ENCODE measurements around the gene RAB43. TPM values are rescaled to one million over a fixed set of nuclear protein-coding genes. Genes with fewer than 3 reads are reported as not detected.
"Not testable (repeated sequence)": the region's sequence is repeated elsewhere in the genome, so short reads cannot be mapped to it uniquely, and the experiment has no call there.

The RAB43 gene
- total RNA-seq, 3 donors from 2014 or later (not counting 1 experiment from before 2014, with no cell fraction given), result 36.5 to 47.2 (median 38.3) TPM

DNA sequence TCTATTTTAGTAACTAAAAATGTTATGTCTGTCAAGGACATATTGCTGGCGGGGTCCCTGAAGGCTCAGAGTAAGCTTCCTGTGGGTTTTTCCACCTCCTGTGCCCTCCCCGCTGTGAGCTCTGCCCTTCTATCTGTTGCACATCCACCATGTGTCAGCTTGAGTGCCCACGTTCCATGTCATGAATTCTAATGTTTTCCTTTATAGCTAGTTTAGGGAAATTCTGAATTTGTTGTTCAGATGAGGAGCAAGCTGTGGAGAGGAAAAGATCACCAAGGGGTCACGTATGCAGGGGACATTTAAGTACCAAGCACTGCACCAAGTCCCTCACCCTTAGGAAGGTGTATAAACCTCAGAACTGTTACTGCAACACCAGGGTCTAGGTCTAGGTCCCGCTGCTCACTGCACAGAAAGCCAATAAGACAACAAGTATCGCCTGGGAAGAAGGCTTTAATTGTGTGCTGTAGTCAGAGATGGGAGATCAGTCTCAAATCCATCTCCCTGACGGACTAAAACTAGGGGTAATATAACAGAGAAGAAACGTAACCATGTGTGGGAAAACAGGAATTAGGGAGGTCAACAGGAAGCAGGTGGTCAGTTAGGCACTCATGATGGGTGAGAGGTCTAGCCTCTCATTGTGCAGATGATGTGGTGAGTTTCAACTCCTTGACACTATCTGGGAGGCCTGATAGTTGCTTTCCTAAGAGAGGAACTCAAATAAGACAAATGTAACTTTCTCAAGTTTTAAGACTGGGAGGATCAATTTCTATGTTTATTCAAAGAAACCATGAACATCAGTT is 51.3 kb downstream of the RAB43 start:
- peak; percentile 68 to 77 (median 73) for ATAC-seq
- peak overlapping the region; percentile 42 for H3K27ac ChIP-seq (ENCODE audit: low read length)
- Mint-ChIP-seq H3K4me3 (peak overlapping the region; percentile 55), H3K27me3 (ENCODE audit: low read depth in 2 of 2) (no peaks in the 10 kb centered on the region), H3K36me3 (no peaks in the 10 kb centered on the region), H3K27ac (peak overlapping the region; percentile 91 to 94), H3K9me3 (no peaks in the 10 kb centered on the region), H3K4me1 (peaks cover 28 to 35% of the 10 kb centered on the region in 2 donors)
- H3K4me1 ChIP-seq (ENCODE audit: control insufficient read depth, insufficient read depth, low read length), result peaks cover 43% of the 10 kb centered on the region
- H3K4me3 ChIP-seq (ENCODE audit: low read length), result no peak overlapping the region
- H3K9me3 ChIP-seq (ENCODE audit: control insufficient read depth, insufficient read depth, low read length), result peaks cover 2% of the 10 kb centered on the region
- TF ChIP-seq, protein P1, sequence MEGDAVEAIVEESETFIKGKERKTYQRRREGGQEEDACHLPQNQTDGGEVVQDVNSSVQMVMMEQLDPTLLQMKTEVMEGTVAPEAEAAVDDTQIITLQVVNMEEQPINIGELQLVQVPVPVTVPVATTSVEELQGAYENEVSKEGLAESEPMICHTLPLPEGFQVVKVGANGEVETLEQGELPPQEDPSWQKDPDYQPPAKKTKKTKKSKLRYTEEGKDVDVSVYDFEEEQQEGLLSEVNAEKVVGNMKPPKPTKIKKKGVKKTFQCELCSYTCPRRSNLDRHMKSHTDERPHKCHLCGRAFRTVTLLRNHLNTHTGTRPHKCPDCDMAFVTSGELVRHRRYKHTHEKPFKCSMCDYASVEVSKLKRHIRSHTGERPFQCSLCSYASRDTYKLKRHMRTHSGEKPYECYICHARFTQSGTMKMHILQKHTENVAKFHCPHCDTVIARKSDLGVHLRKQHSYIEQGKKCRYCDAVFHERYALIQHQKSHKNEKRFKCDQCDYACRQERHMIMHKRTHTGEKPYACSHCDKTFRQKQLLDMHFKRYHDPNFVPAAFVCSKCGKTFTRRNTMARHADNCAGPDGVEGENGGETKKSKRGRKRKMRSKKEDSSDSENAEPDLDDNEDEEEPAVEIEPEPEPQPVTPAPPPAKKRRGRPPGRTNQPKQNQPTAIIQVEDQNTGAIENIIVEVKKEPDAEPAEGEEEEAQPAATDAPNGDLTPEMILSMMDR (IDR thresholded peaks at IDR 0.05), result no peak
- DNase-seq, result no peak
- intact Hi-C loops (cut with micrococcal nuclease), result no loop called here
- WGBS (ENCODE audit: insufficient coverage), result 33% methylated on average over 8 of the region's 8 CpGs
- no peaks in the 10 kb centered on the region for H3K36me3 ChIP-seq (ENCODE audit: control insufficient read depth, insufficient read depth, low read length)
- H3K27me3 ChIP-seq (ENCODE audit: control insufficient read depth, insufficient read depth, low read length), result no peaks in the 10 kb centered on the region

DNA sequence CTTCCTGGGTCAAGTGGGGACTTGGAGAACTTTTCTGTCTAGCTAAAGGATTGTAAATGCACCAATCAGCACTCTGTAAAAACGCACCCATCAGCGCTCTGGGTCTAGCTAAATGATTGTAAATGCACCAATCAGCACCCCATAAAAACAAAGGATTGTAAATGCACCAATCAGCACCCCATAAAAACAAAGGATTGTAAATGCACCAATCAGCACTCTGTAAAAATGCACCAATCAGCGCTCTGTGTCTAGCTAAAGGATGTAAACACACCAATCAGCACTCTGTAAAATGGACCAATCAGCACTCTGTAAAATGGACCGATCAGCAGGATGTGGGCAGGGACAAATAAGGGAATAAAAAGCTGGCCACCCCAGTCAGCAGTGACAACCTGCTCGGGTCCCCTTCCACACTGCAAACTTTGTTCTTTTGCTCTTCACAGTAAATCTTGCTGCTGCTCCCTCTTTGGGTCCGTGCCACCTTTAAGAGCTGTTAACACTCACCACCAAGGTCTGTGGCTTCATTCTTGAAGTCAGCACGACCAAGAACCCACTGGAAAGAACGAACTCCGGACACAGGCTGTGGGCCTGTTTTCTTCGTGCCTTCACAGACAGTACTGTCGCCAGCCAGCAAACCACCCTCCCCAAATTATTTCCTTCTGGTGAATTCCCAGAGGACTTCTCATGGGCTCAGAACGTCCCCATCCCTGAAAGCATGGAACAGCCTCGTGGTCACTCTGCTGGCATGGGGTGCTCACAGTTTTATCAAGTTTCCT is 52.1 kb downstream of the RAB43 start:
- not testable (repeated sequence) for H3K27me3 ChIP-seq (ENCODE audit: control insufficient read depth, insufficient read depth, low read length); H3K36me3 ChIP-seq (ENCODE audit: control insufficient read depth, insufficient read depth, low read length); H3K9me3 Mint-ChIP-seq; H3K9me3 ChIP-seq (ENCODE audit: control insufficient read depth, insufficient read depth, low read length); H3K36me3 Mint-ChIP-seq; DNase-seq; H3K4me3 ChIP-seq (ENCODE audit: low read length); H3K27me3 Mint-ChIP-seq (ENCODE audit: low read depth in 2 of 2)
- Histone ChIP-seq H3K4me1 (ENCODE audit: control insufficient read depth, insufficient read depth, low read length) (peaks cover 46% of the 10 kb centered on the region), H3K27ac (ENCODE audit: low read length) (peak overlapping the region; percentile 42)
- intact Hi-C loops (cut with micrococcal nuclease), result loop anchor here (1.0 to 5.0 kb wide), 2 partner anchors 42 to 51 kb away; no protein-coding TSS in a partner anchor
- Mint-ChIP-seq H3K27ac (peak overlapping the region; percentile 91 to 94), H3K4me3 (peak overlapping the region; percentile 55), H3K4me1 (peaks cover 28 to 39% of the 10 kb centered on the region in 2 donors)
- 49% methylated on average over 13 of the region's 13 CpGs for WGBS (ENCODE audit: insufficient coverage)
- peak; percentile 22 to 52 (median 35) for ATAC-seq

DNA sequence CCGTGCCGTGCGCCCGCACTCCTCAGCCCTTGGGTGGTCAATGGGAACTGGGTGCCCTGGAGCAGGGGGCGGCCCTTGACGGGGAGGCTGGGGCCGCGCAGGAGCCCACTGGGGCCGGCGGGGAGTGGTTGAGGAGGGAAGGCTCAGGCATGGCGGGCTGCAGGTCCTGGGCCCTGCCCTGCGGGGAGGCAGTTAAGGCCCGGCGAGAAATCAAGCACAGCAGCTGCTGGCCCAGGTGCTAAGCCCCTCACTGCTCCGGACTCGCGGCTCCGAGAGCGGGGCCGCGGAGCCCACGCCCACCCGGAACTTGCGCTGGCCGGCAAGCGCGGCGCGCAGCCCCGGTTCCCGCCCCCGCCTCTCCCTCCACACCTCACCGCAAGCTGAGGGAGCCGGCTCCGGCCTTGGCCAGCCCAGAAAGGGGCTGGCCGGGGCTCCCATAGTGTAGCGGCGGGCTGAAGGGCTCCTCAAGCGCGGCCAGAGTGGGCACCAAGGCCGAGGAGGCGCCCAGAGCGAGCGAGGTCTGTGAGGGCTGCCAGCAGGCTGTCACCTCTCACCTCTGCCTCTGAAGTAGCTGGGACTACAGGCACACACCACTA is 53.2 kb downstream of the RAB43 start:
- intact Hi-C loops (cut with micrococcal nuclease), result loop anchor here (5.0 kb wide), 1 partner anchor 41 kb away; no protein-coding TSS in a partner anchor
- Histone ChIP-seq H3K27ac (ENCODE audit: low read length) (peak overlapping the region; percentile 63), H3K4me1 (ENCODE audit: control insufficient read depth, insufficient read depth, low read length) (peaks cover 46% of the 10 kb centered on the region), H3K36me3 (ENCODE audit: control insufficient read depth, insufficient read depth, low read length) (no peaks in the 10 kb centered on the region), H3K27me3 (ENCODE audit: control insufficient read depth, insufficient read depth, low read length) (no peaks in the 10 kb centered on the region), H3K9me3 (ENCODE audit: control insufficient read depth, insufficient read depth, low read length) (peaks cover 2% of the 10 kb centered on the region), H3K4me3 (ENCODE audit: low read length) (peak overlapping the region; percentile 23)
- no peaks in the 10 kb centered on the region for H3K27me3 Mint-ChIP-seq (ENCODE audit: low read depth in 2 of 2)
- H3K4me1 Mint-ChIP-seq, result peaks cover 28 to 39% of the 10 kb centered on the region in 2 donors
- TF ChIP-seq, protein P1 (IDR thresholded peaks at IDR 0.05), result no peak
- ATAC-seq (peak; percentile 33 to 48 (median 46)), DNase-seq (no peak)
- no peaks in the 10 kb centered on the region for H3K9me3 Mint-ChIP-seq
- H3K27ac Mint-ChIP-seq, result peak overlapping the region; percentile 91 to 94
- H3K4me3 Mint-ChIP-seq, result peak overlapping the region; percentile 55
- WGBS (ENCODE audit: insufficient coverage), result 10% methylated on average over 42 of the region's 44 CpGs
- H3K36me3 Mint-ChIP-seq, result no peaks in the 10 kb centered on the region

DNA sequence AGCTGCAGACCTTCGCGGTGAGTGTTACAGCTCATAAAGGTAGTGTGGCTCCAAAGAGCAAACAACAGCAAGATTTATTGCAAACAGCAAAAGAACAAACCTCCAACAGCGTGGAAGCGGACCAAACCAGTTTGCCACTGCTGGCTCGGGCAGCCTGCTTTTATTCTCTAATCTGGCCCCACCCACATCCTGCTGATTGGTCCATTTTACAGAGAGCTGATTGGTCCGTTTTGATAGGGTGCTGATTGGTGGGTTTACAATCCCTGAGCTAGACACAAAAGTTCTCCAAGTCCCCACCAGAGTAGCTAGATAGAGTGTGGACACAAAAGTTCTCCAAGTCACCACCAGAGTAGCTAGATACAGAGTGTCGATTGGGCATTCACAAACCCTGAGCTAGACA is 53.9 kb downstream of the RAB43 start:
- Mint-ChIP-seq H3K27ac (peak overlapping the region; percentile 7 to 94), H3K4me1 (peaks cover 28 to 39% of the 10 kb centered on the region in 2 donors), H3K4me3 (peak overlapping the region; percentile 55)
- intact Hi-C loops (cut with micrococcal nuclease), result loop anchor here (5.0 kb wide), 1 partner anchor 40 kb away; no protein-coding TSS in a partner anchor
- H3K27me3 ChIP-seq (ENCODE audit: control insufficient read depth, insufficient read depth, low read length); H3K9me3 ChIP-seq (ENCODE audit: control insufficient read depth, insufficient read depth, low read length); ATAC-seq; H3K9me3 Mint-ChIP-seq; H3K27ac ChIP-seq (ENCODE audit: low read length); H3K36me3 Mint-ChIP-seq; H3K27me3 Mint-ChIP-seq (ENCODE audit: low read depth in 2 of 2); H3K36me3 ChIP-seq (ENCODE audit: control insufficient read depth, insufficient read depth, low read length); H3K4me3 ChIP-seq (ENCODE audit: low read length): not testable (repeated sequence)
- H3K4me1 ChIP-seq (ENCODE audit: control insufficient read depth, insufficient read depth, low read length), result peaks cover 46% of the 10 kb centered on the region
- DNase-seq, result peak in 1 of 2 donors; percentile 24
- 93% methylated on average over 7 of the region's 7 CpGs for WGBS (ENCODE audit: insufficient coverage)

All from natural killer cell (primary cell).